DMS79 treated with DMSO at 0.1 percent for 48 hours (cell line): Measurements from ENCODE around the gene FMO2.

ENCODE experiments used
- DNase-seq: peaks from one replicate; lab custom pipeline; 2025; lab: John Stamatoyannopoulos, UW

The FMO2 gene

DNA sequence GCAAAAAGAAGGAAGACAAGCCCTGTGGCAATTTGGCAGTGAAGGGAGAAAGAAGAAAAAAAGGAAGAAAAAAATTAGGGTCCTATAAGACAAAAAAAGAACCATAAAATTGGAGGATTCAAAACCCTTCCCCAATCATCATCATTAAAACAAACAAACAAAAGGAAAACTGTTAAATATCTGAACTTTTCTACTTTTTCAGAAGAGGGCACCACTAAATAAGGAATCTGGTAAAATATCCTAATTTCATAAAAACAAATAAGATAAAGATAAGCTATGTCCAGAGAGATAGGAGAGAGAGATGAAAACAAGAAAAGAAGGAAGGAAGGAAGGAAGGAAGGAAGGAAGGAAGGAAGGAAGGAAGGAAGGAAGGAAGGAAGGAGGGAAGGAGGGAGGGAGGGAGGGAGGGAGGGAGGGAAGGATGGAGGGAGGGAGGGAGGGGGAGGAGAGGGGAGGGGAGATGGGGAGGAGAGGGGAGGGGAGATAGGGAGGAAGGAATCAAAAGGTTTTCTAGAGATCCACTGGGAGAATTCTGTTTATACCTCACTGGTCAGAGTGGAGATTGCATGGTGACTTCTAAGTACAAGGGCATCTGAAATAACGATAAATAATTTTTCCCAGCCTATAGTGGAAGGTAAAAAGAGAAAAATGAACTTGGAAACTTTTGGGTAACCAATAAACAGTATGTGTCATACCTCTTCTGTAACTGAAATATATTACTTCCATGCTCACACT lies 10.4 kb upstream of the FMO2 start:
- DNase-seq = no peak

DNA sequence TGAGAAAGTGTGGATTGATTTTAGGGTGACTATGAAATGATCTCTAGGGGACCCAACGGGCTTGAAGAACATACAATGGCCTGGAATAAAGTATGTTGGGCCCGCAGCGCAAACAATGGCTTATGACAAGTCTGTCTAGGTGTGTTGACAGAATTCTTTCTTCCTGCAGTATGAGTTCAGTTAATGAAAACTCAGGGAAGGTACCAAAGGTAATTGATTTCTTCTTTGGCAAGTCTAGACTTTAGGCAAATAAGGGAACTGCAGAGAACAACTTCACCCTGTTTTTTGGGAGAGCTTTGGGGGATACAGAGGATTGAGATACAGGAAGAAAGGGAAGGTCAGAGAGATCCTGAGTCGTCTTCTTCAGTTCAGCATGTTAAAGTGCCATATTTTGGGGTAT lies 7.8 kb upstream of the FMO2 start:
- no peak for DNase-seq

DNA sequence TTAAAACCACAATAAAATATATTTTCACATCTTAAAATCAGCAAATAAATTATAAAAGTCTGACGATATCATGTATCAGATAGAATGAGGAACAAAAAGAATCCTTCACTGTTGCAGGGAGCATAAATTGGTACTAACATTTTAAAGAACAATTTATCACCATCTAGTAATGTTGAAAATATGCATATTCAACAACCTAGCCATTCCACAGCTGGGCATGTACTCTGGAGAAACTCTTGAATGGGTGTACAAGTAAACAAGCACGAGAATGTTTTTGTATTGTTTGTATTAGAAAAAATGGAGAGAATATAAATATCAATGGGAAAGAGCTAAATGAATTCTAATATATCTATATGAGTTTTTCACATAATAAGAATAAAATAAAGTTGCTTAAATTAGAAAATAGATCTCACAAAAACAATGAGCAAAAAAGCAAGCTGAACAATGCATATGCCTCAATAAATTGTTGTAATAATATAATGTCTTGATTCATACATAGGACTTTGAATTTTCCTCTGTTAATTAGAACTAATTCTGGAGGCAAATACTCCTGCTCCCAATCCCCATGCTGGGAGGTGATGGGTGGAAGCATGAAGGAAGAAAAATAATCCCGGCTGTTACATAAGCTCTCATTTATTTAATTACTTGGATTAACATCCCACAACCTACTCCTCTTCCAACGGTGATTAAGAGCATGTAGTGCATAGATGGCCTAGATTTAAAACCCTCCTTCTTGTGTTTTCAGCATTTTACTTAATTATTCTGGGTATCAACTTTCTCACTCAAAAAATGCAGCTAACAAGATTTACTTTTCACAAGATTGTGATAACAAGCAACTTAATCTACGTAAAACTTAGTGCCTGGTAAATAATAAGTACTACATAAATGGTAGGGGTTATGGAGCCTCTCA lies 5.5 kb upstream of the FMO2 start:
- no peak for DNase-seq

DNA sequence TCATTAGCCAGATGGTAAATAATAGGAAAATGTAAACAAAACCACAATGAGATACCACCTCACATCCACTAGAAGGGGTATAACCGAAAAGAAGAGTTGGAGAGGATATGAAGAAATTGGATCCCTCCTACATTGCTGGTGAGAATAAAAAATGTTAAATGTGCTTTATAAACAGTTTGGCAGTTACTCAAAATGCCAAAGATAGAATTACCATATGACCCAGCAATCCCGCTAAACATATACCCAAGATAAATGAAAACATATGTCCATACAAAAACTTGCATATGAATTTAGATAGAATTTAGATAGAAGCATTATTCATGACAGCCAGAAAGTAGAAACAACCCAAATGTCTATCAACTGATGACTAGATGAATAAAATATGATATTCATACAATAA lies 4.4 kb upstream of the FMO2 start:
- DNase-seq = no peak

DNA sequence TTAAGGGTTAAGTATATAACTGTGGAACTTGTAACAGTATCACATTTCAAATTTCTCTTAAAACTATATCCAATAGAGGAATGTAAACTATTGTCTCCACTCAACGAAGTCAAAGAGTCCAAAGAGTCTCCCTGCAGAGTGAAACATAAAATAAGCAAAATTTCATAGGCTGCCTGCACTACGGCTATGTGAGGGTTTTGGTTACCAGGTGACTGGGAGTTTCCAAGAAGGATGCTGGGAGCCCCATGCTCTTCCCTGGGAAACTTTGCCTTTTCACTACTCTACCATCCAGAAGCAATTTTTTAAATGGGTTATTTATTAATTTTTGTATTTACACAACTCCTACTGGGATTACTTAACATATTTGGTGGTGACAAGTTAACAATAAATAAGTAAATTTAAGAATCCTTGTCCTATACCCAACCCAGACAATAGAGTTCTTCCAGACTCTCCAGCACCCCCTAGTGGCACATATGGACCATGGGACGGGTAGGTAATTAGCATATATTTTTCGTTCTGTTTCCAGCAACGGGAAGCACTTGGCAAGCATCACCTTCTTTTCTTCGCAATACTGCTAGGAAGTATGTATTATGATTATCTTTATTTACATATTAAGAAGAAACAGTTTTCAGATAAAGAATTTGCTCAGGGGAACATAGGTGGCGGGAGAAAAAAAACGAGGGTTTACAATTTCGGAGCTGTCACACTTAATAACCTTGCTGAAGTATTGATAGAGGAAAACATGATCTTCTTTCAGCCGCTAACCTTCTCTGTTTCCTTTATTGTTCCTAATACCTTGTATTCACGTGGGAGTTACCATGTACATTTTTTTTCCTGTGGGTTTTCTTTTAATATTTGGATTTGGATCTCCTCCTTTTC lies 3.5 kb downstream of the FMO2 start:
- DNase-seq = no peak

DNA sequence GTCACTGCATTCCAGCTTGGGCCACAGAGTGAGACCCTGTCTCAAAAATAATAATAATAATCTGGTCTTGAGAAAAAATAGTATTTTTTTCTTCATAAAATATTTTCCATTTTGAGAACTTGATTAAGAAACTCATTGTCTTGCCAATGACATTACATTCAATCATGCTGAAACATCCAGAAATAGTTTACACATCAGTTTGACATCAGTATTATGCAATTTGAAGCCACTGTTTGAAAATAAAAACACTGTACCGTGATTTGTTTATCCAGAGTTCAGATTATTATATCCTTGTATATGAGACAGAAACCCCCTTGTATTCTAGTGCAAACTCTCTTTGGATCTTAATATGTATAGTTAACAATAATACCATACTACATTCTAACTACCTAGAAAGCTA lies 6.9 kb downstream of the FMO2 start:
- DNase-seq = no peak

DNA sequence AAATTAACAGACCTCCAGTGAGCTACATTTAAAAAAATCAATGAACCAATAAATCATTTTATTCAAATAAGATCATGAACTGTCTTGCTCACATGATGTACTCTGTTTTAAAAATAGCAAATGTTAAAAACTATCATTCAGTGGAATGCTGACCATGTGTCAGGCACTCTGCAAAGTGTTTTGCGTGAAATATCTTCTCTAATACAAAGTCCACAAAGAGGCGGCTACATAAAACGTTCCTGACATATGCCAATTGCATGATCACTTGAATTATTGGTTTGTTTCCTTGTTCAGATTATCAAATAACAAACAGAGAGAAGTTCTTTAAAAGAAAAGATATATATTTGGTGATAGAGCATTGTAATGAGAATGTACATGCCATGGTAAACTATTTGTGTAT lies 10.7 kb downstream of the FMO2 start:
- DNase-seq = no peak

DNA sequence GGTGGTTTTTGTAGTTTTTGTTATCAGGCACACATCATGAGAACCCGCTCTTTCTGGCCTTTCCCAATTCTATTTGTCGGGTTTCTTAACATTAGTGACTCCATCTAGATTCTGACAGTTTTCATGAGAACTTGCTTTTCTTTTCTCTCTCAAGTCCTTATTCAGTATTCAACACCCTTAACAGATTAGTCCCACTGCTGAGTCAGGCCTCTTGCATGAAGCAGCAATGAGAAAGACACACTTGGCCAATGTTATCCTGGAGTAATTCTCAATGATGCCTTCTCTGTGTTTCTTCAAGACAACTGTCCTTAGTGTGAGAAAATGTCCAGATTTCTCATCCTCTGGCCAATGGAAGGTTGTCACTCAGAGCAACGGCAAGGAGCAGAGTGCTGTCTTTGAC lies 11.3 kb downstream of the FMO2 start:
- no peak for DNase-seq

DNA sequence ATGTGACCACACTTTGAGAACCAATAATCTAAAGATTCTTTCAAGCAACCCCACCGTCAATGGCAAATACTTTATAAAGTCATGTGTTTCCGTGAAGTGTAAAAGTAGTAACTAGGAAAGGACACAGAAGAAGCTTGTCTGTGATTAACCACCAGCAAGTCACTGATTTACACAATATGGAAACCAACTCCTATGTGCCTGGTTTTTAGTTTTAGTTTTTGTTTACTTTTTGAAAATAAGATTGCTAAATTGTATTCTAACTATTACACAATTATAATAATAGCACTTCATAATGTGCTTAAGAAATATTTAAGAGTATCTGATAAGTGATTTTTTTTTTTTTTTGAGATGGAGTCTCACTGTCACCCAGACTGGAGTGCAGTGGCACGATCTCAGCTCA lies 13.0 kb downstream of the FMO2 start:
- no peak for DNase-seq

DNA sequence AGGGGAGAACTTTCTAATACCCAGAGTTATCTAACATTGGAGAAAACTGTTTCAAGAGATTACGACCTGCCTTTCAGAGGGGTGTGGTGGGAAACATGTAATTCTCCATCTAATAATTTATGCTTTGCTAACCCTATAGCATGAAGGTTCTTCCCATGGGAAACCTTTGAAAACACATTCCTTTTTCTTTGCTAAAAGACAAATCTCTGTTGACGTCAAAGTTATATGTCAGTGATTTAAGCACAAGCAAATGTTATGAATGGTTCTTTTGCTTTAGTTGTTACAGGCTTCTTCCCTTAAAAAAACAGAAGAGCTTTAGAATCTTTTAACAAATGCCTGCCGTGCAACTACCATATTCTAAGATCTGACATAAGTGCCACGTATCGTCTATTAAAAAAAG lies 19.2 kb downstream of the FMO2 start:
- DNase-seq = no peak

DNA sequence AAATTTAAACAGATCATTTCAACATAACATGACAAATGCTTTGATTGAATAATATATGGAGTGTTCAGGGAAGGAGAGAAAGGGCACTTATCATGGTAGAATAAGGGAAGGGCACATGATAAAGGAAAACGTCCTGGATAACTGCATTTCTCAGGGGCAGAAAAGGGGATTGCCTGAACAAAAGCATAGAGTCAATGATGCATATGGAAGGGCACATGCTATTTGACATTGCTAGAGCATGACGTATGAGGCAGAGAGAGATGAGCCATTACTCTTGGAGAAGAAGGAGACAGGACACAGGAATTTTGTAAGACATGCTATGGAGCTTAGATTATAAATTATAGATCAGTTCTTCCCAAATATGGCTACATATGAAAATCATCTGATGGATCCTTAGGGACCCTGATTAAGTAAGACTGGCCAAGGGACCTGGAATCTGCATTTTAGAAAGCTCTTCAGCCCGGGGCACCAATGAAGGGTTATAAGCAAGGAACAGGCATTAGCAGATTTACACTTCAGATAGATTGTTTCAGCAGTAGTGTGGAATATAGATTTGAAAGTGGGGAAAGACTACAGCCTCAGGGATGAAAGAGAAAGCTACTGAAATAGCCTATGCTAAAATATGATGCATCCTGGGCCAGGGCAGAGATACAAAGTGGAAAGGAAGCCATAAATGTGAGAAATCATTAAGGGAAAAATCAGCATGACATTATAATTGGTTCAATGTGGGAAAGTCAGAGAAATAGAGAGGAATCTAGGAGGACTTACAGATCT lies 21.3 kb downstream of the FMO2 start:
- DNase-seq = no peak

DNA sequence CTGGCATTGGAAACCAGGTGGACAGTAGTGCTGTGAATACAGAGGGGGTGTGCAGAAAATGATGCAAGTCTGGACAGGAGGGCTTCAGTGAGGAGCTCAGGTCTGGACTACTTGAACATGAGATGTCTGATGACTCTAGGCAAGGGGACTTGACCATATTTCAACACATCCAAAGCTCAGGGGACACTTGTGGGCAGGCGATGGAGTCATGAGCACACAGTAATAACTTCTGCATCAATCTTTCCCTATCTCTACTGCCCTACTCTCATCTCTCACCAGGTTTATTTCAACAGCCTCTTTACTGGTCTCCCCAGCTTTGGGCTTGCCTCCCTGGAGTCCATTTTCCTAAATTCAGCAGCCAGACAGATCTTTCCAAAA lies 21.9 kb downstream of the FMO2 start:
- no peak for DNase-seq

DNA sequence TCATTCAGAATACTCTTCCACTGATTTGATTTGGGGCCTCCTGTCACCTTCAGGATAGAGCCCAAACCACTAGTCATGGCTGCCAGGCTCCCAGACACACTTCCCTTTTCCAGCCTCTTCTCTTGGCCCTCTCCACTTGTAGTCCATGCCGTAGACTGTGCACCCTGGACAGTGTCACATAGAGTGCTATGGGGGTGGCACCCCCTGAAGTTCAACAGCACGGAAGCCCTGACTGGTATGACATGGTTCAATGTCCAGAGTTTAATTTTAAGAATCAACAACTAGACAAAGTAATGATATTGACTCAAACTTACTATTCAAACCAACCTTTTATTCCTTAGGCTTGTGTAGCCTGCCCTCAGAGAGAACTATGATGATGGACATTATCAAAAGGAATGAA lies 22.3 kb downstream of the FMO2 start:
- DNase-seq = no peak

DNA sequence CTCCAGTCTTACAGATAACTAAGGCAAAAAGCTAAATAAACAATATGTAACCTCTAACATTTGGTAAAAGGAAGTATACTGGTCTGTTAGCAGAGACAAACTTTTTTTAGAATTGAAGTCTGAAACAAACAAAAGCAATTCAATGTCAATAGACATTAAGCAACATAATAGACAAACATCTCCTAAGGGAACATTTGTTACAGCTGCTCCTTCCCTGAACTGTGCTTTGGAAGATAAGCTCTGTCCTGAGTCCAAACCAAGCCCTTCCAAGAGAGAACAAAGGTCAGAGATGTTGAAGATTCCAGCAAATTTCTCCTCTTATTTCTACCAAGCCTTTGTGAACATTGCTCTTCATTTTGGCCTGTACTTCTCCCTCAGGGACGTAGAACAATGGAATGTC lies 25.3 kb downstream of the FMO2 start:
- no peak for DNase-seq

DNA sequence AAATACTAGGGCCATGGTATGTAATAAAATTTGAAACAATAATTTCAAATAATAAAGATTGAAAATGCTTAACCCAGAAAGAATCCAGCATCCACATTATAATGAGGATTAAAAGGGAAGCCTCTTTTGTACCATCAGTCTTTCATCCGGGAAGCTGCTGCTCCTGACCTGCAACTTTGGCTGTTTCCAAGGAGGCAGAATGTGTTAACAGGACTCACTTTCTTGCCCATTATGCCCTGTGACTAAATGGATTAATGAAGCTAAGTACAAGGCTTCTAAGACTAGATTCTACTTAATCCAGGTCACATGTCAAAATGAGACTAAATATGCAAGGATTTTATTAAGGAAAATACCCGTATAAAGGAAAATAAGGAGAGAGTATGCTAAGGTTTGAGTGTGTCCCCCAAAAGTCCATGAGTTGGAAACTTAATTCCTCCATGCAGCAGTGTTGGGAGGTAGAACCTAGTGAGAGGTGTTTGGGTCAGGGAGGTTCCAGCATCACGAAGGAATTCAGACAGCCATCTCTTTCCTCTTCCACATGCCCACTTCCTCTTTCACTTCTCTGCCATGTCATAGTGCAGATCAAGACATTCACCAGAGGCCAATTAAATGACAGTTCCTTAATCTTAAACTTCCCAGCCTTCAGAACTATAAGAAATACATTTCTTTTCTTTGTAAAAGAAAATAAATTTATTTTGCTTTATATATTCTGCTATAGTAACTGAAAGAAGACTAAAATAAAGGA lies 27.7 kb downstream of the FMO2 start:
- no peak for DNase-seq

DNA sequence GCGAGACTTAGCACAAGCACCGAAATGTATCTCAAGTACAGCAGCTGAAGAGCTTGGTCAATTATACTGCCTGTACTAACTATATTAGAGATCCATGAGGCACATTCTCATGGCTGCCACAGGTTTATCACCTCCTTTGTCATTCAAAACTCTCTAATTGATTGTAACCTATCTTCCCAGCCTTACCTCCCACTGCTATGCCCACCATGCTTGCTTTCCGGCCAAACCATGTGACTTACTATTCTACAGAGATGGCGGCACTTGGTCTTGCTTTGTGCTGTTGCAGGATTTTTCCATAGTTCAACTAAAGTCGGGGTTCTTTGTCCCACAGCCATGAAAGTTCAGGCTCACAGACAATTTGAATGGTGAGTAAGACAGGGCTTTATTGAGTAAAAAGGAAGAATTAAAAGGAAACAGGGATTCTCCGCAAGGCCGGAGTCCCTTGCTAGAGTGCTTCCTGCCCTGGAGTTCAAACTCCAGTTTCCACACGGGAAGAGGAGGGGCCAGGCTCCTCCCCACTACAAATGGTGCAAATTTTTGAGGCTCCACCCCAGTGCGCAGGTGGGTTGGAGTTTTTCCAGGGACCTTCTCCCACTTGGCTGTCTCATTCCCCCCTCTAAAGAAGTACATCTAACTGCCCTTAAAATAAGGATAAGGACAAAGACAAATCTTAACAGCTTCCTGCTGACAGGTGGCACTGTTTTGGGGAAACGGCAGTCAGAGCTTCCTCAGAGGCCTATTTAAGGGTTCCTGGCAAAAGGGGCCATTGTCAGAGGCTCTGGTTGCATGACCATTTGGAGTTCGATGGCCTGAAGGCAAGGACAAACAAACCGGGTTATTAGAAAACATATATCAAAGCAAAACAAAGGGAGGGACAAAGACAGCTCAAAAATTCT lies 28.7 kb downstream of the FMO2 start:
- DNase-seq = no peak

DNA sequence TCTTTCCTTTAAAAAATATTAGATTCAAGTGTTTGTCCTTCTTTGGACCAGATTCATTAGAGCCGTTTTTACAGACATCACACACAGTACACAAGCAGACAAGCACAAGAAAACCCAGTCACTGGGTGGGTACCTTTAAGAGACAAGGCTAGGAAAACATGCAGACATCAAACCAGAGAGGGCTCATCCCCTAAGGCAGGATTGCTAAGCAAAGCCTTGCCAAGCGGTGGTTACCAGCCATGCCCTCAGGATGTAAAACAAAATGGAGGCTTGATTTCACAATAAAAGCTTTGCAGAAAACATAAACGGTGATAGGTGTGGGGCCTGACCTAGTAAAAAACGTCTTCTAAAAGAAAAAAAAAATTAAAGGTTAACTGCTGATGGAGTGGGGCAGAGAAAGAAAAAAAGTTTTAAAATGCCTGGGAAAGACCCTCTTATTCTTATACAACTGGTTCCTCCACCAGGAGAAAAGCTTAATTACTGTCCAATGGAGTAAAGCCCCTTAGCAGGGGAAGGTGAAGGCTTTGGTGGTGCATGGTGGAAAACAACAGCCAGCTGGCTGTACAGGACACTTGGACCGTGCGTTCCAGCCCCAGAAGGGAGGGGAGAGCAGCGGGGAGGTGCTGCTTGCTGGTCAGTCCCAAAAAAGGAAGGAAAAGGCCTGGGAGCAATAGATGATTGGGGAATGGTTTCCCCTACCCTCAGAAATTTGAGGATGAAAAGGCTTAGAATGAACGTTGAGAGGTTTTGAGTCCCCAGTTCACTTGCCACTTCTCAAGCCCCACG lies 32.8 kb downstream of the FMO2 start:
- DNase-seq = no peak

DNA sequence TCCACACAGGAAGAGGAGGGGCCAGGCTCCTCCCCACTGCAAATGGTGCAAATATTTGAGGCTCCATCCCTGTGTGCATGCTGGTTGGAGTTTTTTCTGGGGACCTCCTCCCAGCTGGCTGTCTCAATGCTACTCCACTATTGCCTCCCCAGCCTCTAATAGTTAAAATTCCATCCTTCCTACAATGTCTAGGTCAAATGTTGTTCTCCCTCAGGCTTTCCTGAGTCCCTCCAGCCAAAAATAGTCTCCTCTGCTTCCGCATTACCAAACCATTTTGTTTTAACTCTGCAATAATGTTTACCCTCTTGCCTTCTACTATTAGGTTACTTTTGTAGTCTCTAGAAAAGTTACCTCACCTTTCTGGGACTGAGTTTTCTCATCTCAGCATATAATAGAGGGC lies 33.6 kb downstream of the FMO2 start:
- no peak for DNase-seq
